ENCODE results near the gene TTC12. TPM values are rescaled to one million over a fixed set of nuclear protein-coding genes. Genes with fewer than 3 reads are reported as not detected.

The TTC12 gene
- total and polyA plus RNA-seq, 2 donors (not counting 3 experiments of a cell fraction or from before 2014, with no cell fraction given), result 2.2 to 2.9 TPM

- H3K9me3 ChIP-seq (replicated peaks; ENCODE audit: control insufficient read depth, insufficient read depth, low read length), result no peaks in the 10 kb centered on the region
- H3K4me2 ChIP-seq (ENCODE audit: insufficient read depth, low read length), result no peak overlapping the region
- dilution Hi-C loops (cut with MboI; ENCODE audit: extremely low pct_ligation_motif_present, low sequenced_read_pairs), result no loop called here
- FAIRE-seq, result no peak
- TF ChIP-seq JUN (IDR thresholded peaks at IDR 0.05; ENCODE audit: borderline replicate concordance, insufficient read depth, insufficient read length, low read depth), result no peak
- TF ChIP-seq POLR2AphosphoS5 (IDR thresholded peaks at IDR 0.05; ENCODE audit: insufficient read depth, low read depth, low read length), result no peak
- no peak for TF ChIP-seq POLR2A (IDR thresholded peaks at IDR 0.05; ENCODE audit: low read depth, low read length)
- TF ChIP-seq GATA2 (IDR thresholded peaks at IDR 0.05; ENCODE audit: insufficient read depth, insufficient read length, low read depth, low read length), result no peak
- no peak for TF ChIP-seq MYC (IDR thresholded peaks at IDR 0.05; ENCODE audit: low read depth, low read length)
- TF ChIP-seq EZH2 (IDR thresholded peaks at IDR 0.05; ENCODE audit: borderline replicate concordance, low read depth, low read length, severe bottlenecking), result no peak
- TF ChIP-seq FOS (IDR thresholded peaks at IDR 0.05; ENCODE audit: borderline replicate concordance, insufficient read depth, low read length), result no peak
- no peak for TF ChIP-seq MAX (IDR thresholded peaks at IDR 0.05; ENCODE audit: insufficient read depth, insufficient read length)
- TF ChIP-seq CTCF (IDR thresholded peaks at IDR 0.05; ENCODE audit: extremely low read depth in 1 of 2, insufficient read depth in 1 of 2, low read depth in 1 of 2, low read length in 2 of 2), result no peak
- H3K4me1 ChIP-seq (ENCODE audit: control insufficient read depth, extremely low read depth, insufficient read depth, low read length), result no peaks in the 10 kb centered on the region
- no peaks in the 10 kb centered on the region for H3K9me1 ChIP-seq (replicated peaks; ENCODE audit: control insufficient read depth, extremely low read depth, insufficient read depth, low read length)
- no peaks in the 10 kb centered on the region for H4K20me1 ChIP-seq (replicated peaks; ENCODE audit: control insufficient read depth, extremely low read depth, insufficient read depth, low read length)
- H2AFZ ChIP-seq (ENCODE audit: low read depth, low read length), result no peak overlapping the region
- H3K79me2 ChIP-seq (ENCODE audit: control insufficient read depth, insufficient read depth, low read length), result no peaks in the 10 kb centered on the region
- CTCF ChIA-PET, result no interaction called here
- DNase-seq (ENCODE audit: low read depth, low spot score), result no peak
- no peak overlapping the region for H3K27ac ChIP-seq (ENCODE audit: insufficient read depth, low read depth, low read length)
- no peaks in the 10 kb centered on the region for H3K27me3 ChIP-seq (ENCODE audit: control insufficient read depth in 2 of 2, insufficient read depth in 2 of 2, low read length in 2 of 2)
- H3K9ac ChIP-seq (replicated peaks; ENCODE audit: extremely low read depth, insufficient read depth, low read length), result no peak overlapping the region
- POLR2A ChIA-PET, result no interaction called here
- no TSS peak for BruUV-seq (replicated peaks)
- intact Hi-C loops (cut with micrococcal nuclease), result no loop called here
- H3K36me3 ChIP-seq (ENCODE audit: control insufficient read depth in 2 of 2, extremely low read depth in 1 of 2, insufficient read depth in 2 of 2, low read length in 2 of 2), result no peaks in the 10 kb centered on the region
- no peak overlapping the region for H3K4me3 ChIP-seq (replicated peaks in 1 of 3; ENCODE audit: insufficient read depth in 1 of 3, low read depth in 1 of 3, low read length in 3 of 3)
Observed at GRCh38 chr11:113400631-113401230, 86.3 kb downstream of the TTC12 start.
